Endothelial cell of umbilical vein (primary cell): ENCODE data around the gene DIS3. TPM values are rescaled to one million over a fixed set of nuclear protein-coding genes. Genes with fewer than 3 reads are reported as not detected.

Experiments
- BruUV-seq: library from RNA; stranded (reverse); fragments of 400-500 nt; replicated peaks from 2 replicates; lab custom pipeline; 2021; lab: Mats Ljungman, UMichigan
- CTCF ChIA-PET: fragments of 300-600, 350-600 bp; sonication (Branson Sonifier 250); formaldehyde crosslinking; loops from one replicate; lab custom pipeline; 2021; ENCODE audit warnings: antibody characterized with exemption, inconsistent platforms; lab: Charles Lee
- POLR2A ChIA-PET: fragments of 300-600, 350-600 bp; sonication (Branson Sonifier 250); formaldehyde crosslinking; loops from one replicate; lab custom pipeline; 2021; ENCODE audit warnings: antibody characterized with exemption, inconsistent platforms; lab: Charles Lee
- DNase-seq: peaks from one replicate; pipeline ENCODE4 v3.0.0-alpha.2; 2011; ENCODE audit warnings: low read depth, low spot score
- FAIRE-seq: peaks from 2 replicates; lab custom pipeline; 2011; peaks lifted over from hg19 to GRCh38; lab: Jason Lieb, UNC
- H2AFZ ChIP-seq: 2 replicates; pipeline ENCODE4 v1.6.0; 2012; ENCODE audit warnings: low read depth, low read length, control low read depth, inconsistent platforms
- H3K27ac ChIP-seq: 2 replicates; pipeline ENCODE4 v1.5.1; 2011; ENCODE audit warnings: low read depth, mild to moderate bottlenecking, control low read depth, low read length, moderate library complexity; ENCODE audit not compliant: insufficient read depth
- H3K27me3 ChIP-seq, 2 experiments: 2 replicates each; pipeline versions ENCODE4 v1.6.0 to v1.6.1; 2011; ENCODE audit warnings: low read length in 2 of 2, mixed read lengths in 1 of 2; ENCODE audit not compliant: control insufficient read depth in 2 of 2, insufficient read depth in 2 of 2
- H3K36me3 ChIP-seq, 2 experiments: 2 replicates in 1 of 2; 3 replicates in 1 of 2; pipeline ENCODE4 v1.5.1; 2011; ENCODE audit warnings: low read length in 2 of 2, mild to moderate bottlenecking in 1 of 2, moderate library complexity in 1 of 2; ENCODE audit not compliant: control insufficient read depth in 2 of 2, insufficient read depth in 2 of 2; ENCODE audit errors: extremely low read depth in 1 of 2
- H3K4me1 ChIP-seq: 3 replicates; pipeline ENCODE4 v1.5.1; 2011; ENCODE audit warnings: mild to moderate bottlenecking, low read length; ENCODE audit not compliant: control insufficient read depth, insufficient read depth; ENCODE audit errors: extremely low read depth
- H3K4me2 ChIP-seq: 2 replicates; pipeline ENCODE4 v1.6.1; 2011; ENCODE audit warnings: low read length, control low read depth, mixed read lengths; ENCODE audit not compliant: insufficient read depth
- H3K4me3 ChIP-seq, 3 experiments: fragments of 200-600 bp in 1 of 3; sonication (generic), shearing (Covaris generic) in 1 of 3; replicated peaks in 1 of 3; 2 replicates each; pipeline ENCODE4 v1.5.1; 2011 to 2016; ENCODE audit warnings: control low read depth in 3 of 3, low read length in 3 of 3, mild to moderate bottlenecking in 2 of 3, inconsistent platforms in 1 of 3, low read depth in 1 of 3, moderate library complexity in 1 of 3; ENCODE audit not compliant: insufficient read depth in 1 of 3
- H3K79me2 ChIP-seq: 2 replicates; pipeline ENCODE4 v1.6.0; 2012; ENCODE audit warnings: low read length, inconsistent platforms; ENCODE audit not compliant: control insufficient read depth, insufficient read depth
- H3K9ac ChIP-seq: replicated peaks from 2 replicates; pipeline ENCODE3; 2011; ENCODE audit warnings: low read length, control low read depth; ENCODE audit not compliant: insufficient read depth; ENCODE audit errors: extremely low read depth
- H3K9me1 ChIP-seq: replicated peaks from 3 replicates; pipeline ENCODE4 v1.6.0; 2011; ENCODE audit warnings: mild to moderate bottlenecking, low read length; ENCODE audit not compliant: control insufficient read depth, insufficient read depth; ENCODE audit errors: extremely low read depth
- H3K9me3 ChIP-seq: replicated peaks from 2 replicates; pipeline ENCODE4 v1.5.1; 2012; ENCODE audit warnings: low read length, inconsistent platforms; ENCODE audit not compliant: control insufficient read depth, insufficient read depth
- H4K20me1 ChIP-seq: replicated peaks from 2 replicates; pipeline ENCODE3; 2011; ENCODE audit warnings: mild to moderate bottlenecking, low read length; ENCODE audit not compliant: control insufficient read depth, insufficient read depth; ENCODE audit errors: extremely low read depth
- CTCF ChIP-seq, 2 donors: IDR thresholded peaks; 1 replicate in 1 of 2; 2 replicates in 1 of 2; pipeline ENCODE4 v1.5.1; 2011; ENCODE audit warnings: low read length in 2 of 2, mild to moderate bottlenecking in 2 of 2, moderate library complexity in 2 of 2, control low read depth in 1 of 2, inconsistent platforms in 1 of 2, low read depth in 1 of 2; ENCODE audit not compliant: insufficient read depth in 1 of 2; ENCODE audit errors: extremely low read depth in 1 of 2
- EZH2 ChIP-seq: IDR thresholded peaks from 2 replicates; pipeline ENCODE4 v1.6.1; 2012; ENCODE audit warnings: borderline replicate concordance, low read depth, mild to moderate bottlenecking, moderate library complexity, low read length, inconsistent platforms; ENCODE audit not compliant: severe bottlenecking
- FOS ChIP-seq: IDR thresholded peaks from 2 replicates; pipeline ENCODE4 v1.6.1; 2011; ENCODE audit warnings: mild to moderate bottlenecking, low read length, moderate library complexity, borderline replicate concordance; ENCODE audit not compliant: insufficient read depth
- GATA2 ChIP-seq: IDR thresholded peaks from 2 replicates; pipeline ENCODE4 v1.7.0; 2011; ENCODE audit warnings: low read depth, mild to moderate bottlenecking, moderate library complexity, mixed read lengths, low read length; ENCODE audit not compliant: insufficient read length, insufficient read depth
- JUN ChIP-seq: IDR thresholded peaks from 2 replicates; pipeline ENCODE4 v1.6.1; 2011; ENCODE audit warnings: borderline replicate concordance, low read depth; ENCODE audit not compliant: insufficient read length, insufficient read depth
- MYC ChIP-seq: IDR thresholded peaks from one replicate; pipeline ENCODE4 v1.6.1; 2011; ENCODE audit warnings: mild to moderate bottlenecking, low read depth, low read length
- POLR2A ChIP-seq: IDR thresholded peaks from 2 replicates; pipeline ENCODE4 v1.6.1; 2012; ENCODE audit warnings: low read depth, mild to moderate bottlenecking, control low read depth, low read length
- POLR2AphosphoS5 ChIP-seq: IDR thresholded peaks from 2 replicates; pipeline ENCODE4 v1.6.1; 2012; ENCODE audit warnings: low read depth, mild to moderate bottlenecking, control low read depth, low read length, moderate library complexity; ENCODE audit not compliant: insufficient read depth
- dilution Hi-C: fragments of 300-500 bp; cut with MboI; formaldehyde crosslinking; loops from one replicate; pipeline ENCODE4 v1.15.0; 2019; ENCODE audit warnings: low sequenced_read_pairs; ENCODE audit not compliant: extremely low pct_ligation_motif_present
- intact Hi-C: fragments of 100-400 bp; cut with micrococcal nuclease; formaldehyde crosslinking; loops from one replicate; pipeline ENCODE4 v1.10.0; 2022
- polyA plus RNA-seq, 4 experiments: library from polyadenylated mRNA; depleted of rRNA in 3 of 4; stranded (reverse) in 3 of 4; unstranded in 1 of 4; fragments of >200 nt; gene quantifications; 2 replicates each; pipeline versions ENCODE4 v1.2.1 to v1.2.3, GENCODE V29; 2011 to 2012; ENCODE audit warnings: missing spikeins in 1 of 4
- total RNA-seq: library from RNA; stranded (reverse); gene quantifications from 2 replicates; pipeline ENCODE4 v1.2.3, GENCODE V29; 2021
- TF ChIP-seq, protein P1 (sequence below): IDR thresholded peaks from 2 replicates; pipeline ENCODE4 v1.6.1; 2011; ENCODE audit not compliant: insufficient read depth, insufficient read length

DIS3 gene
- total and polyA plus RNA-seq, 2 donors (not counting 3 experiments of a cell fraction or from before 2014, with no cell fraction given), result 12.4 to 31.4 TPM

GRCh38 chr13:72805676-72806346 is 24.1 kb upstream of the DIS3 start:
- no TSS peak for BruUV-seq
- dilution Hi-C loops, result no loop called here
- no peak overlapping the region for H3K4me2 ChIP-seq
- no peaks in the 10 kb centered on the region for H3K36me3 ChIP-seq
- H2AFZ ChIP-seq, result no peak overlapping the region
- DNase-seq (no peak), FAIRE-seq (no peak)
- H3K9me1 ChIP-seq, result no peaks in the 10 kb centered on the region
- H4K20me1 ChIP-seq, result no peaks in the 10 kb centered on the region
- TF ChIP-seq CTCF (IDR thresholded peaks at IDR 0.05; ENCODE audit: extremely low read depth in 1 of 2, insufficient read depth in 1 of 2, low read depth in 1 of 2, low read length in 2 of 2), result no peak
- TF ChIP-seq JUN, result no peak
- no peak for TF ChIP-seq EZH2
- no peak for TF ChIP-seq POLR2A
- no peak for TF ChIP-seq GATA2
- TF ChIP-seq, protein P1, sequence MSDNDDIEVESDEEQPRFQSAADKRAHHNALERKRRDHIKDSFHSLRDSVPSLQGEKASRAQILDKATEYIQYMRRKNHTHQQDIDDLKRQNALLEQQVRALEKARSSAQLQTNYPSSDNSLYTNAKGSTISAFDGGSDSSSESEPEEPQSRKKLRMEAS, result no peak
- no peak for TF ChIP-seq MYC
- no peak for TF ChIP-seq FOS
- no peak for TF ChIP-seq POLR2AphosphoS5
- no peak overlapping the region for H3K9ac ChIP-seq
- no peaks in the 10 kb centered on the region for H3K9me3 ChIP-seq
- H3K27me3 ChIP-seq, result no peaks in the 10 kb centered on the region
- no peak overlapping the region for H3K27ac ChIP-seq
- no peaks in the 10 kb centered on the region for H3K79me2 ChIP-seq
- intact Hi-C loops, result no loop called here
- ChIA-PET CTCF (interaction anchor here (1.1 kb wide), 1 partner anchor 35 kb away, joined by 3 read pairs; no protein-coding TSS in a partner anchor), POLR2A (no interaction called here)
- no peaks in the 10 kb centered on the region for H3K4me1 ChIP-seq
- no peak overlapping the region for H3K4me3 ChIP-seq
